ENCODE measurements around the gene ABHD16B.

The ABHD16B gene

DNA sequence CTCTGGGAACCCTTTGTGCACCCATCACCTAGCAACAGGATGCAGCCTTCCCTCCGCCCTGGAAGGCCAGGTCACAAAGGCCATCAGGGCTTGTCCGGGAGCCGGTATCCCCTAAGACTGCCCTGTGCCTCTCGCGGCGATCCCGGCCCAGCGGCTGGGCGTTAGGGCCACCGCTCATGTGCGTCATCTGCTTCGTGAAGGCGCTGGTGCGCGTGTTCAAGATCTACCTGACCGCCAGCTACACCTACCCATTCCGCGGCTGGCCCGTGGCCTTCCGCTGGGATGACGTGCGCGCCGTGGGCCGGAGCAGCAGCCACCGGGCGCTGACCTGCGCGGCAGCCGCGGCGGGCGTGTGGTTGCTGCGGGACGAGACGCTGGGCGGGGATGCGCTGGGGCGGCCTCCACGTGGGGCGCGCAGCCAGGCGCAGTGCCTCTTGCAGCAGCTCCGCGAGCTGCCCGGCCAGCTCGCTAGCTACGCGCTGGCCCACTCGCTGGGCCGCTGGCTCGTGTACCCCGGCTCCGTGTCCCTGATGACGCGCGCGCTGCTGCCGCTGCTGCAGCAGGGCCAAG is at the start of gene ABHD16B:
ABHD16B (plus strand) TSS at position 134 of the 570 bp plus-strand sequence; CDS start at position 177, 43 bp downstream.
- DNase-seq (ENCODE audit: low read depth, low spot score), result no peak

DNA sequence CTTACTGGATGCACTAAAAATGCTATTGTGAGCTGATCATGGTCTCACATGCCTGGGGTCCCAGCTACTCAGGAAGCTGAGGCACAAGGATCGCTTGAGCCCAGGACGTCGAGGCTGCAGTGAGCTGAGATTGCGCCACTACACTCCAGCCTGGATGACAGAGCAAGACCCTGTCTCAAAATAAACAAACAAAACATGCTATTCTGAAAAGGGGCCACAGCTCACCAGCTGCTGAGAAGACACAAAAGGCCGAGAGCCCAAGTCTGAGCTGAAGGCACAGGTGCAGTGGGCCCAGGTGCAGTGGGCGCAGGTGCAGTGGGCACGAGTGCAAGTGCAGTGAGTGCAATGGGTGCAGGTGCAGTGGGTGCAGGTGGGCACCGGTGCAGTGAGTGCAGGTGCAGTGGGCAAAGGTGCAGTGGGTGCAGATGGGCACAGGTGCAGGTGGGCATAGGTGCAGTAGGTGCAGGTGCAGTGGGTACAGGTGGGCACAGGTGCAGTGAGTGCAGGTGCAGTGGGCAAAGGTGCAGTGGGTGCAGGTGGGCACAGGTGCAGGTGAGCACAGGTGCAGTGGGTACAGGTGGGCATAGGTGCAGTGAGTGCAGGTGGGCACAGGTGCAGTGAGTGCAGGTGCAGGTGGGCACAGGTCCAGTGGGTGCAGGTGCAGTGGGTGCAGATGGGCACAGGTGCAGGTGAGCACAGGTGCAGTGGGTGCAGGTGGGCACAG is 46.2 kb upstream of the ABHD16B start:
- DNase-seq (ENCODE audit: low read depth, low spot score), result no peak

DNA sequence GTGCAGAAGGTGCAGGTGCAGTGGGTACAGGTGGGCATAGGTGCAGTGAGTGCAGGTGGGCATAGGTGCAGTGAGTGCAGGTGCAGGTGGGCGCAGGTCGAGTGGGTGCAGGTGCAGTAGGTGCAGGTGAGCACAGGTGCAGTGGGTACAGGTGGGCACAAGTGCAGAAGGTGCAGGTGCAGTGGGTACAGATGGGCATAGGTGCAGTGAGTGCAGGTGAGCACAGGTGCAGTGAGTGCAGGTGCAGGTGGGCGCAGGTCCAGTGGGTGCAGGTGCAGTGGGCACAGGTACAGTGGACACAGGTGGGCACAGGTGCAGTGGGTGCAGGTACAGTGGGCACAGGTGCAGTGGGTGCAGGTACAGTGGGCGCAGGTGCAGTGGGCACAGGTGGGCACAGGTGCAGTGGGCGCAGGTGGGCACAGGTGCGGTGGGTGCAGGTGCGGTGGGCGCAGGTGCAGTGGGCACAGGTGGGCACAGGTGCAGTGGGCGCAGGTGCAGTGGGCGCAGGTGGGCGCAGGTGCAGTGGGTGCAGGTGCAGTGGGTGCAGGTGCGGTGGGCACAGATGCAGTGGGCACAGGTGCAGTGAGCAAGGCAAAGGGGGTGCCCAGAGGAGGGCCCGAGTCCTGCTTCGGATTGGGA is 45.6 kb upstream of the ABHD16B start:
- no peak for DNase-seq (ENCODE audit: low read depth, low spot score)

DNA sequence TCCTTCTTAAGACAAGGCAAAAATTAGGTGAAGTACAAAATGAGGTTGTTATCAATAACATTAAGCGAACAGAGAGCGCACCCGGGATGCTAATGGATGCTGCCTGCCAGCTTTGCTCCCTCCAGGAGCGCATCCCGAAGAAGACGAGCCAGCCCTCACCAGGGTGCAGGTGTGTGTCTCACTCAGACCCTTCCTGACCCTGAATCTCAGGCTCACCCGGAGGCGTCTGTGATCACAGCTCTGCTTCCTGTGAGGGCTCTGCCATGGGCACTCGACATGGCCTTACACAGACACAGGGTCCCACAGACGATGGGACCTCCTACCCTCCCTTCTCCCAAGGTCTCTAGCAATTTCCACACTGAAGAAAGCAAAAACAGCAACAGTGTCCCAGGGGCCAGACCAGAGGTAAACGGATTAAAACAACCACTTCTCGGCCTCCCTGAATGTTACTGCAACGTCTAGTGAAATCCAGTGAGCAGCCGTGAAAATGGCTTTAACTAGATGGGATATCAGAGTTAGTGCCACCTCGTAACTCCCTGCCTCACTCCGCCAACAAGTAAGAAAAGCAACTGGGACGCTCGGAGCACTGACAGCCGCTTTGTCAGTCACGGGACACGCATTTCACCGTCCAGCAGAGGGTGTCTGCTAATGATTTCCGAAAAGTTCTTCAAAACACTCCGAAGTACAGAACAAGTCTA is 41.9 kb upstream of the ABHD16B start:
- no peak for DNase-seq (ENCODE audit: low read depth, low spot score)

DNA sequence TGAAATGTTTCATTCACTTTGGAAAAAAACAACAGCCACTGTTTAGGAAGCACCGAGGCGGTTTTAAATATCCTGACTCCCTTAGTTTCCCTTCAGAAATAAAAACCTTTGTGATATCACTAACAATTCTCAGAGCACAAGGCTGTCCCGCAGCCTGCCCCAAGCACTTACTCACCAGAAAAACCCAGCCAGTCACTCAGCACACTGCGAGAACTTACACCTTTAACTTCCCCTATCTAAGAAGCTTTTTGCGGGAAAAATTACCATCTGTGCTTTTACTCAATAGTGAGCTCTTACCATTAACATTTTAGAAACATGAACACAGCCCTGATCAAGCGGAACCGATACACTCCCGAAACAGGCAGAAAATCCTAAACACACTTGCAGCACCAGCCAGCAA is 39.5 kb upstream of the ABHD16B start:
- DNase-seq (ENCODE audit: low read depth, low spot score), result no peak

DNA sequence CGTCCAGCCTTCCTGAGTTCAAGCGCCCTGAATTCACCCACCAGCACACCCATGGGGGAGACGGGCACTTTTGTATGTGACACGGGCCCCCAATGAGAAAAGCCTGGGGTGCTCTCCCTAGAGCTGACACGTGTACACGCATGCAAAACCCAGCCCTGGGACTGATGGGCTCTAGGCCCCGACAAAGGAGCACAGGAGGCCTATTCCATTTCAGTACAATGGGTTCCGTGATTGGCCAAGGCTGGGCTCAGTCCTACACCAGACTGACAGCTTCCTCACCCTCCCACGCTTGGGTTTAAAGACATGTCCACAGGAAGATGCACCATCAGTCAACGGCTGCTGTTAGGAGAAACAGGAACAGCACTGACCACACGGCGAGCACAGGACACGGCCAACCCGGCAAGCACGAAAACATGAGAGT is 39.0 kb upstream of the ABHD16B start:
- DNase-seq (ENCODE audit: low read depth, low spot score), result no peak

DNA sequence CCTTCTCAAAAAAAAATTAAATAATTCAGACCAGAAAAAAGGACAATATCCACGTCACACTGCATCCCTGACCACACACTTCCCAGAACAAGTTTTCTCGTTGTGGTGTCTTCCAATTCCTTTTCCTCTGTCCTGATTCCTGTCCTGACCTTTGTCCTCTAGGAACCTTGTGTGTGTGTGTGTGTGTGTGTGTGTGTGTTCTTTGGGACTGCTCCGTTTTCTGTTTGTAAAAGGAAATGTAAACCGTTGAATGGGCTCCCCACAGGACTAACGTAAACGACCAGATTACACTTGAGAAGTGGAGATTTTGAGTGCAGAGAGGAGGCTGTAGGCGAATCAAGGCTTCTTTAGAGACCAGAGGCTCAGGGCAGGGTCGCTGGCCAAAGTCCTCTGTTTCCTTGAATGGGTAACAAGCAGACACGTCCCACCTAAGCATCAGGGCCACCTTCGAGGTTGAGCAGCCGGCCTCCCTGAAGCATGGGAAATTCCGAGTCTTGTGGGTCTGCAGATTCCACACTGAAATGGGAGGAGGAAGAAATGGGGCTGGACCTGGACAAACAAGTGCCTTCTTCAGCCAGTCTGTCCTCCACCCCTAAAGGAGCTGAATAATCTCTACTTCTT is 37.5 kb upstream of the ABHD16B start:
- DNase-seq (ENCODE audit: low read depth, low spot score), result no peak

DNA sequence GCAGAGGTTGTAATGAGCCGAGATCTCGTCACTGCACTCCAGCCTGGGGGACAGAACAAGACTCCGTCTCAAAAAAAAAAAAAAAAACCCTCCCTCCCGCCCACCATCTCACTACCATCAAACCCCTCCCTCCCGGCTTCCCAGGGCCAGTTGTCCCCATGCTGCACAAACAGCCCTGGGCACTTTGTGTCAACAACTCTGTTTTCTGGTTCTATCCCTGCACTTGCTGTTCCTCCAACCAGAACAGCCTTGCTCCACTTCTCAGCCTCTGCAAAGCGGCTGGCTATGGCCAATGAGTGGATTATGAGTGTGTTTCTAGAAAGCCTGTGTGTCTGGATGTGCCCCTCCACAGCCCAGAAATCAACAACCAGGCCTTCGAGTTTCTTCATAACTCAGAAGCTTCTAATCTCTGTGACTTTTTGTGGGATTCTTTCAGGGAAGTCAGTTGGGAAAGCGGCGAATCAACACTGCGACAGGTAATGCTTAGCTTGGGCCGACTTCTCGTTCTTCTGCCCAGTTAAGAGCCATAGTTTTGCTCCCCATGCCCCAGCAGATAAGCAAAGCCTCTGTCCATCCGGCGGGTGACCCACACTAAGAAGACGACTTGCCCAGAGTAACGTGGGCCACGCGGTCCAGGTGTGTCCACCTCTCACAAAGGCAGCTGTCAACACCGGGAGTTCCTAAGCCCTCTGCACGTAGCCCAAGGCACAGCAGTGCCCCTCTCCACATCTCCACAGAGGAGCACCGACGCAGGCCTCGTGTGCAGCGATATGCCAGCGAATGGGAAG is 35.8 kb upstream of the ABHD16B start:
- no peak for DNase-seq (ENCODE audit: low read depth, low spot score)

DNA sequence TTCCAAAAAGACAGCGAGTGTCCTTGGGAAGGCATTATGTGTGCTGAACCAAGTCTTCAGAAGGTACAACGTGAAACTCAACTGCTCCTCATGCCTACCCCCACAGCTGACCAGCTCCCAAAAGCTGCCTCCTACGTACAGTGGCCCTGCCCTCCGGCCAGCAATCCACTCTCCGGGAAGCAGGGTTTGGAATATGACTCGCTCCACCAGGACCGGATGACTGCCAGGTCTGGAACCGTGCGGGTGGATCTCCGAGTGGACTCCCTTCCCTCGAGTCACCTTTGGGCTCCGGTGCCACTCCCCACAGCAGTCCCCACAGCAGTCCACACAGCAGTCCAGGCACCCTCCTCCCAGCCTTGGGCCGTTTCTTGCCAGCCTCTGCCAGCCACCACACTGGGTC is 34.5 kb upstream of the ABHD16B start:
- no peak for DNase-seq (ENCODE audit: low read depth, low spot score)

DNA sequence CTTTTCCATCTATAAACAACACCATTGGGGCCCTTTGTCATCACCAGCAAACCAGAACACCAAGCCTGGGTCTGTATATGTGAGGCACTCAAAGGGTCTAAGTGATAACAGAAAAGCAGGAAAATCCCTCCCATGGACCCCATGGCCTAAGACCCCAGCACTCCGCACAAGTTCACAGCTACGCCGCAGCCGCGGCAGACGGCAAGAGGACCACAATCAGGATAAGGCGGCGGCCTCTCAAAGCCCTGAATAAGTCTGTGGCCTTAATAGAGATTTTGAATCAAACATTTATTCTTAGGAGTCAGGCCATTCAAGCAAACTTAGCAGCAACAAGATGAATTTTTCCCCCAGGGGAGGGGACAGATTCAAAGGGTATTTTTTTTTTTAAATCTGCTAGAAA is 33.2 kb upstream of the ABHD16B start:
- DNase-seq (ENCODE audit: low read depth, low spot score), result no peak

DNA sequence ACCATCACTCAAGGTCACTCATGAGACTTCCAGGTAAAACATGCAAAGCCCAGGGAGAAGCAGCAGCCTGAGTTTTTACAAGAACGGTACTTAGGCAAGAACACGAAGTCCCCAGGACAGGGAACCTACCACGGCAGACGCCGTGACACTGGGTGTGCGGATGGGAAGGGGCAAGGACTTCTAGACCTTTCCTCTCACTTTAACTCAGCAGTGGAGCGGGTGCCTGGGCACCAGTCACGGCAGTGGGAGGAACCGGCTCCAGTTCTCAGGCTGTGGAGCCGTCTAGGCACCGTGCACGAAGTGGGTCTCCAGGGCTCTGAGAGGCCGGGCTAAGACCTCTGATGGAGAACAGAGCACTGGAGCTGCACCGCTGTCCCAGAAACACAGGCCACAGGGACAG is 32.8 kb upstream of the ABHD16B start:
- DNase-seq (ENCODE audit: low read depth, low spot score), result no peak

GRCh38 chr20:63828951-63829350 is 32.3 kb upstream of the ABHD16B start:
- no peak for DNase-seq (ENCODE audit: low read depth, low spot score)

- DNase-seq (ENCODE audit: low read depth, low spot score), result no peak
Observed at GRCh38 chr20:63829603-63829944, 31.7 kb upstream of the ABHD16B start.

- no peak for DNase-seq (ENCODE audit: low read depth, low spot score)
Observed at GRCh38 chr20:63829945-63830835, 31.1 kb upstream of the ABHD16B start.

DNA sequence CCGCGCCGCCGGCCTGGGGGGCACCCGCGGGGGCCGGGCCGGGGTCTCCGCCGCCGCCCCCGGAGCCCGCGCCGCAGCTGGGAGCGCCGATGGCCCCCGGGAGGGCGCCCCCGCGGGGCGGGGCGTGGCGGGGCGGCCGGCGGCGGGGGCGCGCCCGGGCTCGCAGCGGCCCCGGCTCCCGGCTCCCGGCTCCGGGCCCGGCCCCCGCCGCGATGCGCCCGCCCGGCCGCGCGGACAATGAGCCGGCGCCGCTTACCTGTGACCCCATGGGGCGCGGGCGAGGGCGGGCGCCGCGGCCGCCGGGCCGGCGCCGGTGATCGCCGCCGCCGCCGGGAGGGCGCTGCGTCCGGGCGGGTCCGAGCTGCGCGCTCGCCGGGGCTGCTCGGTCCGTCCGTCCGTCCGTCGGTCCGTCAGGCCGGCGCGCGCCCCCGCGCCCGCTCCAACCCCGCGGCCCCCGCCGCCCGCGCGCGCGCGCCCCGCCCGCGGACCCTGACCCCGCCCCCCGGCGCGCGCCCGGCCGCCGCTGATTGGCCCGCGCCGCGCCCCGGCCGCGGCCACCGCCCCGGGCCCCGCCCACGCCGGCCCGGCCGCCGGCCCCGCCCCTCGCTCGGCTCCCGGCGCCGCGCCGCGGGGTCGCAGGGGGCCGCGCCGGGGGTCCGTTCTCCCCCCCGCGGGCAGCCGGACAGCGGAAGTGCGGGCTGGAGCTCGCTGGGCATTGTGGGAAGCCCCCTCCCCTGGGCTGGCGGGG is 30.3 kb upstream of the ABHD16B start, which contains the start of gene ZBTB46:
ZBTB46 (minus strand) TSS at position 424 of the 748 bp plus-strand sequence. CDS start 40,507 bp downstream, outside the sequence.
- no peak for DNase-seq (ENCODE audit: low read depth, low spot score)

DNA sequence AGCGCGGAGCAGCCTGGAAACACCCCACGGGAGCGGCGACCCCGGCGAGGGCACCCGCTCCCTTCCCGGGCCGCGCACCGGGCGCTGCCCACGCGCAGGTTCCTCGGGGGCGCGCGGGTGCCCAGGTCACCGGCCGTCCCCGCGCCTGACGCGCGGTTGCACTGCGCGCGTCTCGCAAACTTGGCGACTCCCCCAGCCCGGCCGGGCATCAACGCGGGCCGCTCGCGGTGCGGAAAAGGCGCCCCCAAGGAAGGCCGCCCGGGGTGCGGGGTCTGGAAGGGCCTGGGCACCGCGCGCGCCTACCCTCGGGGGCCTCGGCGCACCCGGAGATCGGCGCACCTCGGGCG is 29.7 kb upstream of the ABHD16B start:
- no peak for DNase-seq (ENCODE audit: low read depth, low spot score)

DNA sequence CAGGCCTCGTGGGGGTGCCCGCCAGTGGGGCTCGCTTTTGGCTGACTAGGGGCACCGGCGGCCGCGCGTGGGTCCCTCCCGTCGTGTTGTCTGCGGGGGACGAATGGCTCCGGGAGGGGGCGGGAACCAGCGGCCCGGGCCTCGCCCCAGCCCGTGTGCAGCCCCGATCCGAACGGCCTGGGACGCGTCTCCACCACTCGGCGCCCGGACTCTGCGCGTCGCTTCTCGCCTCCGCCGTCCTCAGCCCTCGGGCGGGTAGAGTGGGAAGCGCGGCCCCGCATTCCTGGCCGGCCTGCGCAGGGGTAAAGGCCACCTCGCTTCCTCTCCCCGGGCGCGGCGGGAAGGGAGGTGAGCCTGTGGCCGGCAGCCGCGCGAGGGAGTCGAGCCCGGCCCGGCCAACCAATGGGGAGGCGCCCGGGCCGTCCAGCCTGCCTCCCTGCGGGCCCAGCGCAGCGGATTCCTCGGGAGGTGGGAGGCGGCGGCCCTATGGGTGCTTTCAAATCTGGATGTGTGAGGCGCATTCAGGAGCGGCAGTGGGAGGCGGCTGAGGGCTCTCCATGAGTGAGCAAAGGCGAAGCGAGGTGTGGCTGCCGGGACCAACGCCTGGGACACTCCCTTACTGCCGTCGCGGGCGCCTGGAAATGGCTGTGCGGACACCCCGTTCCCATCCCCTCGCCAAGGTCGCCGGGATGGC is 29.2 kb upstream of the ABHD16B start:
- no peak for DNase-seq (ENCODE audit: low read depth, low spot score)

DNA sequence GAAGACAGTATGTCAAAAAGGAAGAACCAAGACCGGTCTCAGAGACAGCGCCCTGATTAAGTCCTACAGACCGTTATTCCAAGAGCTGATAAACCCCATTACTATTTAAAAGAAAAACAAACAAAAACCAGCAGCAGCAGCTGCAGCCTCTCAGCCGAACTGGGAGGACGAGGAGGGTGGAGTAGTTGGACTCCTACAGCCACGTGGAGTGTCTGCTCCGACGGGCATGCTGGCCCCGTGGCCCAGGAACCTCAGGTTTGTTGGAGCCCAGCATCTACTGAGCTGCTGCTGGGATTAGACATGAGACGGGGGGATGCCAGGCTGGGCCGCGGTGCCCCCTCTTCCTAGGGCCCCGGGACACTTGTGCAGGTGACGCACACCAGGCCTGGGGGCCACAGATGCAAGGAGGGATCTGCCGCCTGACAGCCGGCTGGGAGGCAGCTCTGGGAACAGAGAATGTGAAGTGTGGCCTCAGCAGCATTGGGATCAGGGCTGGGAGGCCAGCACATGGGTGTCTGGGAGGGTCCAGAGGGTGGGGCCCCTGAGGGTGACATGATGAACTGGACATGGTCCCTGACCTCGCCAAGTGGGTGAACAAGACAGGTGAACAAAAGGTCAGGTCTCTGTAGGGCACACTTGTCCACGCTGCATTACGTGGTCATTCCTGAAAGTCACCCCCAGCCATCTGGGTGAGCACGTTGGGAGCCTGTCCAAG is 27.4 kb upstream of the ABHD16B start:
- no peak for DNase-seq (ENCODE audit: low read depth, low spot score)
